ENCODE data around the gene VILL.

The VILL gene

GRCh38 chr3:38000242-38000916 lies 9.8 kb downstream of the VILL start:
- DNase-seq (ENCODE audit: low read depth in 1 of 2, low spot score in 1 of 2): no peak

- DNase-seq (ENCODE audit: low read depth in 1 of 2, low spot score in 1 of 2): no peak
Measured at GRCh38 chr3:38000965-38001455, 10.4 kb downstream of the VILL start.

GRCh38 chr3:38001456-38002081 lies 11.0 kb downstream of the VILL start:
- DNase-seq (ENCODE audit: low read depth in 1 of 2, low spot score in 1 of 2): no peak

- no peak for DNase-seq (ENCODE audit: low read depth in 1 of 2, low spot score in 1 of 2)
Measured at GRCh38 chr3:38002291-38002876, 11.8 kb downstream of the VILL start.

- DNase-seq (ENCODE audit: low read depth in 1 of 2, low spot score in 1 of 2): no peak
Measured at GRCh38 chr3:38002940-38003339, 12.4 kb downstream of the VILL start.

- peak; percentile 35 to 42 for DNase-seq (ENCODE audit: low read depth in 1 of 2, low spot score in 1 of 2)
Measured at GRCh38 chr3:38003371-38003816, 12.8 kb downstream of the VILL start.

GRCh38 chr3:38003817-38004414 lies 13.3 kb downstream of the VILL start:
- no peak for DNase-seq (ENCODE audit: low read depth in 1 of 2, low spot score in 1 of 2)

GRCh38 chr3:38004415-38005075 lies 14.0 kb downstream of the VILL start:
- DNase-seq (ENCODE audit: low read depth in 1 of 2, low spot score in 1 of 2): peak in 1 of 2 donors; percentile 30

GRCh38 chr3:38005076-38006020 lies 14.8 kb downstream of the VILL start:
- no peak for DNase-seq (ENCODE audit: low read depth in 1 of 2, low spot score in 1 of 2)

GRCh38 chr3:38006031-38006430 lies 15.4 kb downstream of the VILL start:
- DNase-seq (ENCODE audit: low read depth in 1 of 2, low spot score in 1 of 2): no peak

GRCh38 chr3:38006445-38006995 lies 15.9 kb downstream of the VILL start:
- DNase-seq (ENCODE audit: low read depth in 1 of 2, low spot score in 1 of 2): no peak

GRCh38 chr3:38007754-38008090 lies 17.1 kb downstream of the VILL start:
- no peak for DNase-seq (ENCODE audit: low read depth in 1 of 2, low spot score in 1 of 2)

- DNase-seq (ENCODE audit: low read depth in 1 of 2, low spot score in 1 of 2): no peak
Measured at GRCh38 chr3:38008191-38008701, 17.7 kb downstream of the VILL start.

- DNase-seq (ENCODE audit: low read depth in 1 of 2, low spot score in 1 of 2): no peak
Measured at GRCh38 chr3:38008971-38009580, 18.5 kb downstream of the VILL start.

GRCh38 chr3:38009807-38010591 lies 19.4 kb downstream of the VILL start:
- no peak for DNase-seq (ENCODE audit: low read depth in 1 of 2, low spot score in 1 of 2)

GRCh38 chr3:38011111-38011510 lies 20.5 kb downstream of the VILL start:
- DNase-seq (ENCODE audit: low read depth in 1 of 2, low spot score in 1 of 2): no peak

- no peak for DNase-seq (ENCODE audit: low read depth in 1 of 2, low spot score in 1 of 2)
Measured at GRCh38 chr3:38015485-38015884, 24.9 kb downstream of the VILL start.

- no peak for DNase-seq (ENCODE audit: low read depth in 1 of 2, low spot score in 1 of 2)
Measured at GRCh38 chr3:38015984-38016383, 25.4 kb downstream of the VILL start.

GRCh38 chr3:38016410-38016809 lies 25.8 kb downstream of the VILL start:
- DNase-seq (ENCODE audit: low read depth in 1 of 2, low spot score in 1 of 2): no peak
